Measurements from ENCODE around the gene RAB40C. TPM values are rescaled to one million over a fixed set of nuclear protein-coding genes. Genes with fewer than 3 reads are reported as not detected.

Gene RAB40C
- total RNA-seq, 1 experiment from 2014 or later: 19.9 TPM

GRCh38 chr16:638836-639235, 49.0 kb downstream of the RAB40C start:
- Histone ChIP-seq H3K27me3 (replicated peaks; ENCODE audit: insufficient read depth, low read depth, low read length, poor library complexity) (no peaks in the 10 kb centered on the region), H3K9me3 (ENCODE audit: low read depth, low read length, poor library complexity, severe bottlenecking) (no peaks in the 10 kb centered on the region), H3K27ac (ENCODE audit: low read depth, low read length, poor library complexity, severe bottlenecking) (no peak overlapping the region), H3K4me3 (ENCODE audit: low read depth, low read length, poor library complexity, severe bottlenecking) (no peak overlapping the region), H3K36me3 (ENCODE audit: insufficient read depth, low read length, poor library complexity, severe bottlenecking) (no peaks in the 10 kb centered on the region), H3K4me1 (ENCODE audit: insufficient read depth, low read length, poor library complexity, severe bottlenecking) (peaks cover 10% of the 10 kb centered on the region)
- DNase-seq (ENCODE audit: low spot score): no peak
- no TSS peak for BruUV-seq (replicated peaks)
- CTCF ChIA-PET: no interaction called here
- POLR2A ChIA-PET (ENCODE audit: low non-redundant PET): no interaction called here
- intact Hi-C loops (cut with micrococcal nuclease; ENCODE audit: unreplicated experiment): loop anchor here (5.0 kb wide), 1 partner anchor 52 kb away; no protein-coding TSS in a partner anchor
- TF ChIP-seq EZH2 (IDR thresholded peaks at IDR 0.05; ENCODE audit: borderline replicate concordance, low read depth, low read length, poor library complexity, severe bottlenecking) (no peak), CTCF (conservative IDR thresholded peaks at IDR 0.05; ENCODE audit: low read depth, low read length) (no peak)

DNA sequence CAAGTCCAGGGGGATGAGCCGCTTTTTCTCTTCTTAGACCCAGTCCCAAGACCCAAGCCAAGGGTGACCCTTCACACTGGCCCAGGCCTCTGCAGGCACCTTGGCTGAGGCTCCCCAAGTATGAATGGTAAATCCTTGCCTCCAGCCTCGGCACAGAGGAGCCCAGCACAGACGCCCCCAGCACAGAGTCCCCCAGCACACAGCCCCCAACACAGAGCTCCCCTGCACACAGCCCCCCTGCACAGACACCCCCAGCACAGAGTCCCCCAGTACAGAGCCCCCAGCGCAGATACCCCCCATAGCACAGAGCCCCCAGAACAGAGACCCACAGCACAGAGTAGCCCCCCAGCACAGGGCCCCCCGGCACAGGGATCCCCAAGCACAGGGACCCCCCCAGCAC, 50.7 kb downstream of the RAB40C start:
- Histone ChIP-seq H3K27ac (ENCODE audit: low read depth, low read length, poor library complexity, severe bottlenecking) (no peak overlapping the region), H3K4me1 (ENCODE audit: insufficient read depth, low read length, poor library complexity, severe bottlenecking) (peaks cover 10% of the 10 kb centered on the region), H3K9me3 (ENCODE audit: low read depth, low read length, poor library complexity, severe bottlenecking) (no peaks in the 10 kb centered on the region), H3K4me3 (ENCODE audit: low read depth, low read length, poor library complexity, severe bottlenecking) (peak overlapping the region; percentile 77), H3K27me3 (replicated peaks; ENCODE audit: insufficient read depth, low read depth, low read length, poor library complexity) (no peaks in the 10 kb centered on the region), H3K36me3 (ENCODE audit: insufficient read depth, low read length, poor library complexity, severe bottlenecking) (no peaks in the 10 kb centered on the region)
- intact Hi-C loops (cut with micrococcal nuclease; ENCODE audit: unreplicated experiment): no loop called here
- no TSS peak for BruUV-seq (replicated peaks)
- ChIA-PET POLR2A (ENCODE audit: low non-redundant PET) (no interaction called here), CTCF (no interaction called here)
- TF ChIP-seq CTCF (conservative IDR thresholded peaks at IDR 0.05; ENCODE audit: low read depth, low read length) (no peak), EZH2 (IDR thresholded peaks at IDR 0.05; ENCODE audit: borderline replicate concordance, low read depth, low read length, poor library complexity, severe bottlenecking) (no peak)
- DNase-seq (ENCODE audit: low spot score): no peak

GRCh38 chr16:641326-642188, 51.7 kb downstream of the RAB40C start, which contains the start of gene MCRIP2:
Gene MCRIP2, plus strand, starts transcription at chr16:641828. Its CDS starts 164 bp downstream, at chr16:641992.
- H3K4me3 ChIP-seq (ENCODE audit: low read depth, low read length, poor library complexity, severe bottlenecking): peak within 1 kb of the TSS; percentile 77
- H3K9me3 ChIP-seq (ENCODE audit: low read depth, low read length, poor library complexity, severe bottlenecking): no peaks in the 10 kb centered on the region
- no peak for TF ChIP-seq CTCF (conservative IDR thresholded peaks at IDR 0.05; ENCODE audit: low read depth, low read length)
- no peak for TF ChIP-seq EZH2 (IDR thresholded peaks at IDR 0.05; ENCODE audit: borderline replicate concordance, low read depth, low read length, poor library complexity, severe bottlenecking)
- peak; percentile 72 for DNase-seq (ENCODE audit: low spot score)
- no peaks in the 10 kb centered on the region for H3K27me3 ChIP-seq (replicated peaks; ENCODE audit: insufficient read depth, low read depth, low read length, poor library complexity)
- H3K27ac ChIP-seq (ENCODE audit: low read depth, low read length, poor library complexity, severe bottlenecking): peak within 1 kb of the TSS; percentile 61
- ChIA-PET POLR2A (ENCODE audit: low non-redundant PET) (no interaction called here), CTCF (no interaction called here)
- peaks cover 10% of the 10 kb centered on the region for H3K4me1 ChIP-seq (ENCODE audit: insufficient read depth, low read length, poor library complexity, severe bottlenecking)
- intact Hi-C loops (cut with micrococcal nuclease; ENCODE audit: unreplicated experiment): no loop called here
- BruUV-seq (replicated peaks): no TSS peak
- H3K36me3 ChIP-seq (ENCODE audit: insufficient read depth, low read length, poor library complexity, severe bottlenecking): no peaks in the 10 kb centered on the region
